ENCODE results near the gene LYSMD3.

LYSMD3 gene

GRCh38 chr5:90494043-90494442 lies 35.3 kb downstream of the LYSMD3 start:
- no peak for TF ChIP-seq CTCF (IDR thresholded peaks at IDR 0.05; ENCODE audit: poor library complexity, severe bottlenecking)
- ATAC-seq (ENCODE audit: low read depth) (no peak), DNase-seq (ENCODE audit: low spot score) (no peak)
- no peak overlapping the region for H3K27ac ChIP-seq (ENCODE audit: poor library complexity, severe bottlenecking)
- H3K9me3 ChIP-seq (ENCODE audit: severe bottlenecking) = no peaks in the 10 kb centered on the region
- H3K36me3 ChIP-seq (ENCODE audit: low read depth) = peaks cover 46% of the 10 kb centered on the region
- H3K27me3 ChIP-seq (ENCODE audit: insufficient read depth, poor library complexity, severe bottlenecking) = no peaks in the 10 kb centered on the region
- no peaks in the 10 kb centered on the region for H3K4me1 ChIP-seq (ENCODE audit: insufficient read depth, poor library complexity, severe bottlenecking)
- no peak overlapping the region for H3K4me3 ChIP-seq (ENCODE audit: severe bottlenecking)

- no peak for DNase-seq (ENCODE audit: low spot score)
- ATAC-seq (ENCODE audit: low read depth) = no peak
- TF ChIP-seq CTCF (IDR thresholded peaks at IDR 0.05; ENCODE audit: poor library complexity, severe bottlenecking) = no peak
- peaks cover 53% of the 10 kb centered on the region for H3K36me3 ChIP-seq (ENCODE audit: low read depth)
- no peak overlapping the region for H3K27ac ChIP-seq (ENCODE audit: poor library complexity, severe bottlenecking)
- no peaks in the 10 kb centered on the region for H3K9me3 ChIP-seq (ENCODE audit: severe bottlenecking)
- no peaks in the 10 kb centered on the region for H3K27me3 ChIP-seq (ENCODE audit: insufficient read depth, poor library complexity, severe bottlenecking)
- H3K4me3 ChIP-seq (ENCODE audit: severe bottlenecking) = no peak overlapping the region
- H3K4me1 ChIP-seq (ENCODE audit: insufficient read depth, poor library complexity, severe bottlenecking) = peaks cover 4% of the 10 kb centered on the region
Observed at GRCh38 chr5:90488791-90489190, 40.6 kb downstream of the LYSMD3 start.

- peaks cover 31% of the 10 kb centered on the region for H3K36me3 ChIP-seq (ENCODE audit: low read depth)
- no peaks in the 10 kb centered on the region for H3K9me3 ChIP-seq (ENCODE audit: severe bottlenecking)
- no peaks in the 10 kb centered on the region for H3K27me3 ChIP-seq (ENCODE audit: insufficient read depth, poor library complexity, severe bottlenecking)
- no peak overlapping the region for H3K27ac ChIP-seq (ENCODE audit: poor library complexity, severe bottlenecking)
- ATAC-seq (ENCODE audit: low read depth) (no peak), DNase-seq (ENCODE audit: low spot score) (no peak)
- H3K4me3 ChIP-seq (ENCODE audit: severe bottlenecking) = no peak overlapping the region
- H3K4me1 ChIP-seq (ENCODE audit: insufficient read depth, poor library complexity, severe bottlenecking) = peaks cover 4% of the 10 kb centered on the region
- no peak for TF ChIP-seq CTCF (IDR thresholded peaks at IDR 0.05; ENCODE audit: poor library complexity, severe bottlenecking)
Observed at GRCh38 chr5:90484540-90484939, 44.8 kb downstream of the LYSMD3 start.

GRCh38 chr5:90483206-90483605 lies 46.2 kb downstream of the LYSMD3 start:
- no peak overlapping the region for H3K4me3 ChIP-seq (ENCODE audit: severe bottlenecking)
- no peak for ATAC-seq (ENCODE audit: low read depth)
- TF ChIP-seq CTCF (IDR thresholded peaks at IDR 0.05; ENCODE audit: poor library complexity, severe bottlenecking) = no peak
- peaks cover 23% of the 10 kb centered on the region for H3K36me3 ChIP-seq (ENCODE audit: low read depth)
- no peaks in the 10 kb centered on the region for H3K4me1 ChIP-seq (ENCODE audit: insufficient read depth, poor library complexity, severe bottlenecking)
- no peak overlapping the region for H3K27ac ChIP-seq (ENCODE audit: poor library complexity, severe bottlenecking)
- H3K27me3 ChIP-seq (ENCODE audit: insufficient read depth, poor library complexity, severe bottlenecking) = no peaks in the 10 kb centered on the region
- no peaks in the 10 kb centered on the region for H3K9me3 ChIP-seq (ENCODE audit: severe bottlenecking)
- no peak for DNase-seq (ENCODE audit: low spot score)

GRCh38 chr5:90480699-90481098 lies 48.7 kb downstream of the LYSMD3 start:
- no peak overlapping the region for H3K27ac ChIP-seq (ENCODE audit: poor library complexity, severe bottlenecking)
- ATAC-seq (ENCODE audit: low read depth) (no peak), DNase-seq (ENCODE audit: low spot score) (no peak)
- H3K27me3 ChIP-seq (ENCODE audit: insufficient read depth, poor library complexity, severe bottlenecking) = no peaks in the 10 kb centered on the region
- no peak overlapping the region for H3K4me3 ChIP-seq (ENCODE audit: severe bottlenecking)
- no peaks in the 10 kb centered on the region for H3K9me3 ChIP-seq (ENCODE audit: severe bottlenecking)
- TF ChIP-seq CTCF (IDR thresholded peaks at IDR 0.05; ENCODE audit: poor library complexity, severe bottlenecking) = no peak
- peaks cover 9% of the 10 kb centered on the region; the same call in 1 of the 2 replicates for H3K36me3 ChIP-seq (ENCODE audit: low read depth)
- no peaks in the 10 kb centered on the region for H3K4me1 ChIP-seq (ENCODE audit: insufficient read depth, poor library complexity, severe bottlenecking)
